ENCODE measurements around the gene CATSPER1. TPM values are rescaled to one million over a fixed set of nuclear protein-coding genes. Genes with fewer than 3 reads are reported as not detected.

Gene CATSPER1
- total RNA-seq, 1 donor from 2014 or later, result 0.30 TPM

- Mint-ChIP-seq H3K27me3 (no peaks in the 10 kb centered on the region), H3K4me3 (no peak overlapping the region), H3K27ac (no peak overlapping the region), H3K36me3 (ENCODE audit: low read depth) (peaks cover 59% of the 10 kb centered on the region), H3K9me3 (no peaks in the 10 kb centered on the region), H3K4me1 (peaks cover 2% of the 10 kb centered on the region)
- intact Hi-C loops (cut with micrococcal nuclease), result no loop called here
- DNase-seq, result no peak
Observed at GRCh38 chr11:65973439-65974110, 52.7 kb downstream of the CATSPER1 start.

GRCh38 chr11:65972116-65972515, 54.2 kb downstream of the CATSPER1 start:
- Mint-ChIP-seq H3K36me3 (ENCODE audit: low read depth) (peaks cover 61% of the 10 kb centered on the region), H3K9me3 (no peaks in the 10 kb centered on the region), H3K4me1 (peaks cover 4% of the 10 kb centered on the region), H3K4me3 (no peak overlapping the region), H3K27ac (no peak overlapping the region), H3K27me3 (no peaks in the 10 kb centered on the region)
- intact Hi-C loops (cut with micrococcal nuclease), result no loop called here
- DNase-seq, result no peak

- no peak overlapping the region for H3K4me3 Mint-ChIP-seq
- H3K9me3 Mint-ChIP-seq, result no peaks in the 10 kb centered on the region
- intact Hi-C loops (cut with micrococcal nuclease), result no loop called here
- H3K27me3 Mint-ChIP-seq, result no peaks in the 10 kb centered on the region
- peaks cover 6% of the 10 kb centered on the region for H3K4me1 Mint-ChIP-seq
- no peak for DNase-seq
- H3K27ac Mint-ChIP-seq, result no peak overlapping the region
- peaks cover 72% of the 10 kb centered on the region for H3K36me3 Mint-ChIP-seq (ENCODE audit: low read depth)
Observed at GRCh38 chr11:65968600-65969482, 57.4 kb downstream of the CATSPER1 start.

- no peak overlapping the region for H3K27ac Mint-ChIP-seq
- peaks cover 70% of the 10 kb centered on the region for H3K36me3 Mint-ChIP-seq (ENCODE audit: low read depth)
- DNase-seq, result no peak
Observed at GRCh38 chr11:65967329-65967934, 58.8 kb downstream of the CATSPER1 start.

More at GRCh38 chr11:65967329-65967934, 58.8 kb downstream of the CATSPER1 start:
- peaks cover 19% of the 10 kb centered on the region for H3K4me1 Mint-ChIP-seq
- no peaks in the 10 kb centered on the region for H3K9me3 Mint-ChIP-seq
- intact Hi-C loops (cut with micrococcal nuclease), result no loop called here
- H3K4me3 Mint-ChIP-seq, result no peak overlapping the region
- no peaks in the 10 kb centered on the region for H3K27me3 Mint-ChIP-seq

Other genes with a start within 250 kb of the CATSPER1 start
- gene AP5B1, start 245.5 kb downstream of the CATSPER1 start, total RNA-seq, result 20.1 and 21.1 TPM in 2 replicates
- 0.07 TPM in 1 of 2 replicates, not detected in the other for gene OVOL1, start 239.4 kb downstream of the CATSPER1 start, total RNA-seq
- gene SNX32, start 192.5 kb downstream of the CATSPER1 start, total RNA-seq, result 1.2 and 2.1 TPM in 2 replicates
- 1,047 and 1,065 TPM in 2 replicates for gene CFL1, start 168.3 kb downstream of the CATSPER1 start, total RNA-seq
- 77.4 and 80.5 TPM in 2 replicates for gene MUS81, start 166.0 kb downstream of the CATSPER1 start, total RNA-seq
- 8.4 and 9.1 TPM in 2 replicates for gene EFEMP2, start 153.7 kb downstream of the CATSPER1 start, total RNA-seq
- gene CTSW, start 146.6 kb downstream of the CATSPER1 start, total RNA-seq, result 4.9 and 7.5 TPM in 2 replicates
- gene FIBP, start 138.0 kb downstream of the CATSPER1 start, total RNA-seq, result 91.0 and 95.7 TPM in 2 replicates
- 62.2 and 62.5 TPM in 2 replicates for gene CCDC85B, start 135.8 kb downstream of the CATSPER1 start, total RNA-seq
- 32.1 and 32.9 TPM in 2 replicates for gene FOSL1, start 126.1 kb downstream of the CATSPER1 start, total RNA-seq
- gene C11orf68, start 107.4 kb downstream of the CATSPER1 start, total RNA-seq, result 20.9 and 21.1 TPM in 2 replicates
- gene DRAP1, start 107.1 kb downstream of the CATSPER1 start, total RNA-seq, result 113 and 117 TPM in 2 replicates
- gene TSGA10IP, start 81.0 kb downstream of the CATSPER1 start, total RNA-seq, result not detected in 2 replicates
- 99.1 and 104 TPM in 2 replicates for gene SART1, start 64.7 kb downstream of the CATSPER1 start, total RNA-seq
- 64.9 and 75.9 TPM in 2 replicates for gene EIF1AD, start 24.3 kb downstream of the CATSPER1 start, total RNA-seq
- 291 and 298 TPM in 2 replicates for gene BANF1, start 24.0 kb downstream of the CATSPER1 start, total RNA-seq
- 0.45 and 1.5 TPM in 2 replicates for gene CST6, start 14.5 kb downstream of the CATSPER1 start, total RNA-seq
- gene GAL3ST3, start 22.7 kb upstream of the CATSPER1 start, total RNA-seq, result not detected in 2 replicates
- 283 and 284 TPM in 2 replicates for gene SF3B2, start 25.9 kb upstream of the CATSPER1 start, total RNA-seq
- 90.9 and 96.7 TPM in 2 replicates for gene PACS1, start 43.8 kb upstream of the CATSPER1 start, total RNA-seq
- gene KLC2, start 231.2 kb upstream of the CATSPER1 start, total RNA-seq, result 56.6 and 57.0 TPM in 2 replicates
- 117 and 123 TPM in 2 replicates for gene RAB1B, start 242.2 kb upstream of the CATSPER1 start, total RNA-seq